ENCODE data around the gene CCDC182.

The CCDC182 gene

DNA sequence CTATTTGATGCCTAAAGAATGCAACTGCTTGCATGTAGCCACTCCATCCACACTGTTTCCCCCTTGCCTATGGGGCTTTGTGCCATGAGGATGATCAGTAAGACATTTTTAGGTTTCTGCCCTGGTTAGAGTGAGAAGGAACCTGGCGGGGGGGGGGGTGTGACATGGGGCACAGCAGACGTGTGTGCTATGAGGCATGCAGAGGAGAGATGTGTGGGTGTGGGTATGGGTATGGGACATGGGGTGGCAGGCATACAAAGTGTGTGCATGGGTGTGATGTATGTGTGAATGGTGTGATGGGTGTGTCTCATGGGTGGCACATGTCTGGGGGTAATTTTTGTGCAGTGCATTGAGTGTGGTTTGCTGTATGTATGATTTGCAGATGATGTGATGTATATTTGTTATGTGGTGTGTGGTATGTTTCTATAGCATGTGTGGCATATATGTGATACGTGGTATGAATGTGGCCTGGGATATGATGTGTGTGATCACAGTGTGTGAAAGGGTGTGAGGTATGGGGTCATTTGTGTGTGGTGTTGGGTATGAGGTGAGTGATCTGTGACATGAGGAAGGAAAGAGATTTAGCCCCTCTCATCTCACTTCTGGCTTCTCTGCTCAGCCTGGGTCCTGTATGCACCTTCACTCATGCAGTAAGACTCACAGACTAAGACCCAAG lies 14.9 kb downstream of the CCDC182 start:
- in situ Hi-C loops (cut with MboI; ENCODE audit: low sequenced_read_pairs) = no loop called here

- in situ Hi-C loops (cut with MboI; ENCODE audit: low sequenced_read_pairs) = no loop called here
These were observed 17.4 kb downstream of the CCDC182 start for GRCh38 chr17:57727630-57728175.

DNA sequence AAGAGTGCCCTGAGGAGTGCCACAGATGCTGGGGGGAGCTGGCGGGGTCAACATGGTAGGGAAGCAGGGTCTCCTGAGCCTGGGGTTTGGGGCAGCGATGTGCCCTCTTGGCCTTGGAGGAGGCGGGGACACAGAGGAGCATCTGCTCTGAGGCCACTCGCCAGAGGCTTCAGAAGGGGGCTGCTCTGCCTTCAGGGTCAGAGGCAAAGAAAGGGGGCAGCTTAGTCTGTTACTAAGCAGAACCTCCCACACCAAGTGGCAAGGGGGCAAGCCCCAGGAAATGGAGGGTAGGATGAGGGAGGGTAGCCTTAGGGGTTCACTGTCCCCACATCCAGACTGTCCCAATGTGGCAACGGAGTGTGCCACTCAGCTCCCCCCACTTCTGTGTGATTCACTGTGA lies 18.3 kb downstream of the CCDC182 start:
- in situ Hi-C loops (cut with MboI; ENCODE audit: low sequenced_read_pairs) = no loop called here

- in situ Hi-C loops (cut with MboI; ENCODE audit: low sequenced_read_pairs) = no loop called here
These were observed 18.8 kb downstream of the CCDC182 start for GRCh38 chr17:57726213-57726790.

- in situ Hi-C loops (cut with MboI; ENCODE audit: low sequenced_read_pairs) = no loop called here
These were observed 20.4 kb downstream of the CCDC182 start for GRCh38 chr17:57724729-57725125.

- in situ Hi-C loops (cut with MboI; ENCODE audit: low sequenced_read_pairs) = no loop called here
These were observed 20.9 kb downstream of the CCDC182 start for GRCh38 chr17:57724026-57724728.

DNA sequence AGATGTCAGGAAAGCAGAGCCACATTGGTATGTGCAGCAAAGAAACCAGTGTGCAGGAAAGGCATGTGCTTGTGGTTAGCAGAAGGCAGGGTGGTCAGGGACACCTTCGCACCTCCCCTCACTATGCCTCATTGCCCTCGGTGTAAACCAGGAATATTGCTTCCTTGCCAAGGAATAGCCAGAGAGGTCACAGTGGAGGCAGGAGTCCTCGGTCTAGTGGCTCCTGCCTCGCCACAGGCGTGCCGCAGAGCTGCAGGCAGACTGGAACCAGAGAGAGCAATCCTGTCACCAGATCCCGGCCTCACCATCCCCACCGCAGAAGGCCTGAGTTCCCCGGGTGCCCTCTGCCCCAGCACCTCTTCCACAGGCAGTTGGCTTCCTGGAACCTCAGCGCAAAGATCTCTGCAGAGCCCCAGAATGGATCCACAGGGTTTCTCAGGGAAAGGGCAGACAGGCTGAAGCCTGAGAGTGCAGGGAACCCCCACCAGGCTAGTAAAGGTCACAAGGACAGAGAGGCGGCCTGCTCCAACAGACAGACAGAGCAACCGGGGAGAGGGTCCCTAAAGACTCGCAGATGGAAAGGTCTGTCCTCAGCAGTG lies 21.6 kb downstream of the CCDC182 start:
- in situ Hi-C loops (cut with MboI; ENCODE audit: low sequenced_read_pairs) = no loop called here

GRCh38 chr17:57722704-57723043 lies 22.4 kb downstream of the CCDC182 start:
- in situ Hi-C loops (cut with MboI; ENCODE audit: low sequenced_read_pairs) = no loop called here

GRCh38 chr17:57721967-57722703 lies 23.0 kb downstream of the CCDC182 start:
- in situ Hi-C loops (cut with MboI; ENCODE audit: low sequenced_read_pairs) = no loop called here

DNA sequence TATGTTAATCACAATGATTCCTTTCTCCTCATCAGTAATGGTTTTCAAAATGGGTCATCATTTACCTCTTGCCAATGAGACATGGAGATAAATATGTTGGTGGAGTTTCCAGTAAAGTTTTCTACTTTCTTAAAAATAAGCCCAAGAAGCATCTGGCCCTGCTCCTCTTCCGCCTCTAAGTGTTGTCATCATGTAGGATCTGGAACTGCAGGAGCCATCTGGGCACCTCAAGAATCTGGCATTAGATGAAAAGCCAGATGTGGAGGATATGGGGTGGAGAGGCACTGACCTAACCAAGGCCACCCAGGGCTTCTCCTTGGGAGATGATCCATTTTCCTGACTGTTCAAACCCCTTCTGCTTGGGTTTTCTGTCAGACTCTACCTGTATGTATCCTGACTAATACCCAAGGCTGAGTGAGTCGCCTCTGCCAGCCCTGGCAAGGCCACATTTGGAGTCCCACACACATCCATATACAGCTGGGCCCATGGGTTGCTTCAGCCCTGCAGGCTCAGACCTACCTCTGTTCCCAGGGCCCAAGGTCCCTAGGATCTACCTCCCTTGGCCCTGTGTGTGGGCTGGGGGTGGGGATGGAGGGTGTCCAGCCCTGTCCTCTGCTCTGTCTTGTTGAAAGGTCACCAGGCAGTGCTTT lies 24.6 kb downstream of the CCDC182 start:
- in situ Hi-C loops (cut with MboI; ENCODE audit: low sequenced_read_pairs) = no loop called here

DNA sequence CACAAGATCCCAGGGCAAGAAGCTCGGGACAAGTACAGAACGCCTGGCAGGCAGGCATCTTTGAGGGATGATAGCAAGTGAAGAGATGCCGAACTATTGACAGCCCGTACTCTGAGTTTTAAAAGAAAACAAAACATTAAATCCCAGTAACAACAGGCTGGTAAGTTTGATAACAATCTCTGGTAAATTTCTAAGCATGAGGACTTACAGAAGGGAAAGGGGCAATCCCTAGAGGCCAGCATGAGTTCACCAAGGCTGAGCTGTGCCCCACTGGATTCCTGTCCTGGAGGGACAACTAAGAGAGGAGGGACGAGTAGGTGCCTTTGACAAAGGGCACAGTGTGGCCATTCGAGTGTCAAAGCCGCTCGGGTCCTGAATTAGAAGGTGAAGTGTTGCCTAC lies 26.2 kb downstream of the CCDC182 start:
- in situ Hi-C loops (cut with MboI; ENCODE audit: low sequenced_read_pairs) = no loop called here

DNA sequence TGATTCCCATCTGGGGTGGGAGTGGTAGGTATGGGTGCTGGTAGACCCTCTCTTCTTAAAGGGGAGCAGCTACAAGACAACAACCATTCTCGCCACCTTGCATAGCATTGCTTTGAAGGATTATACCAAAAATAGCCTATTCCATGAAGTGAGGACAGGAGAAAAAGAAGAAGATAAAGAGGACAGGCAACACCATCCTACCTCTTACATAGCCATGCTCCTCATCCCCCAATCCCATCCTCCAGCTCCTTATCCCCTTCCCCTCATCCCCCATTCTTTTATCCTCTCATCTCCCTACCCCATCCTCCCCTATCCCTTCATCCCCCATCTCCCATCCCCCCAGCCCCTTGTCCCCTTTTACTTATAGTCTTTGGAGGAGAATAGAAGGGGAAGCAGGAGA lies 29.1 kb downstream of the CCDC182 start:
- in situ Hi-C loops (cut with MboI; ENCODE audit: low sequenced_read_pairs) = no loop called here

- in situ Hi-C loops (cut with MboI; ENCODE audit: low sequenced_read_pairs) = no loop called here
These were observed 30.4 kb downstream of the CCDC182 start for GRCh38 chr17:57714665-57715180.

DNA sequence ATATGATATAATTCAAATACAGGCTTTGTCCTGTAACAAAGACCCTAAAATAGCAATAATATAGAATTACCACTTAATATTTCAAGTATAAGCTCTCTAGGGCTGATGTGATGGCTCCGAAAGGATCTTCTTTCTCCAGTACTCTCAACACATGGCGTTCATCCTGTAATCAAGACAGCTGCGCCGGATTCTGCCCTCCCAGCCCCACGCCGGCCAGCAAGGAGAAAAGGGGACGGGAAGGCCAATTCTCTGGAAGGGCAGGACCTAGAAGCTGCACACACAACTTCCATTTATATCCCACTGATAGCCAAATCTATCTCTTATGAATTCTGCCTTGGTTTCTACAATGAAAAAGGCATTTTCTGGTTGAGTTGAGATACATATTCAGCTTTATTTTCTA lies 32.0 kb downstream of the CCDC182 start:
- in situ Hi-C loops (cut with MboI; ENCODE audit: low sequenced_read_pairs) = no loop called here

GRCh38 chr17:57708410-57708809 lies 36.7 kb downstream of the CCDC182 start:
- in situ Hi-C loops (cut with MboI; ENCODE audit: low sequenced_read_pairs) = no loop called here

DNA sequence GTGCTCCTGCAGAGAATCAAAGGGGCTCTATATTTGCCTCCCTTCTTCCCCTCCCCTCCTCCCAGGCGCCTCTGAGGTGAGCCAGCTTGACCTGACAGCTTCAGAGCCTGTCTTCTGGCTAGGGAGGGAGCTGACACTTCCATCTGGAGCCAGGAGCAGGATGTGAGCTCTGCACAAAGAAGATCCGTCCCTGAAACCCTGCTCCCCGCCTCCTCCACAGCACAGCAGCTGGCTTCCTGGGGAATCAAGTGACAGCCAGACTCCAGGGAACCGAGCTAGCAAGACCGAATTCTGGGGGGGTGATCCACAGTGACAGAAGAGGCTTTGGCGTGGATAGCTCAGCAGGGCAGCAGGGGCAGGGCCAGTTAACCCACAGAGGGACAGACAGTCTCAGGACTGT lies 37.2 kb downstream of the CCDC182 start:
- in situ Hi-C loops (cut with MboI; ENCODE audit: low sequenced_read_pairs) = no loop called here

GRCh38 chr17:57706761-57707160 lies 38.3 kb downstream of the CCDC182 start:
- in situ Hi-C loops (cut with MboI; ENCODE audit: low sequenced_read_pairs) = no loop called here

DNA sequence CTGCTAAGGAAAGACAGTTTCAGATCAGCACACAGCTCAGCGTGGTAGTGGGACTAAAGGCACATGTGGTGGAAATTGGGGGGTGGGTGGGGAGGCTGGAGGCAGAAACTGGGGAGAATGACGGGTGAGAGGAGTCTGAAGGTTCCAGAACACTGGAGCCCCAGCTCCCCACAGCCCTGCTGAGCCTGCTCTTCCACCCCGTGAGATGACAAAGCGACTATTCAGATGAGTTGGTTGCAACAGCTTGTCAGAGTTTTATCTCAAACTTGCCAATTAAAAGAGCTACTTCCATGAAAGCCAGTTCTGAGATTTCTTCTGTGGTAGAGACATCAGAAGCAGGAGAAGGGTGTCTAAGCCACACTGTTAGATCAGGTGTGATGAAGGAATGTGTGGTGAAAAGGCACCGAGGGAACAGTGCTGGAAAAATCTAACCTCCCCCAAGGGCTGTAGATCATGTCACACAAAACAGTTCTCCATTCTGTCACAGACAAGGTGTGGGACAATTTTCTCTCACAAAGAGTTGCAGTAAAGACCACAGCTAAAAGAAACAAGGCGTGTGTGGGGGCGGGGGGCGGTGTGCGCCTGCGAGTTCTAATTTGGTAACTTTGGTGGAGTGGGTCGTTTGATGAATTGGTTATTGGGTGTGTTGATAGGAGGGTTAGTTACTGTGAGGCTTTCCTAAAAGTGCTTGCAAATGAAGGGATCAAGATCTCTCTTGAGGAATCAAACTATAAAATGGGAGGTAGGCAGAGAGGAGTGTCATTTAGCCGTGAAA lies 39.0 kb downstream of the CCDC182 start:
- in situ Hi-C loops (cut with MboI; ENCODE audit: low sequenced_read_pairs) = no loop called here

DNA sequence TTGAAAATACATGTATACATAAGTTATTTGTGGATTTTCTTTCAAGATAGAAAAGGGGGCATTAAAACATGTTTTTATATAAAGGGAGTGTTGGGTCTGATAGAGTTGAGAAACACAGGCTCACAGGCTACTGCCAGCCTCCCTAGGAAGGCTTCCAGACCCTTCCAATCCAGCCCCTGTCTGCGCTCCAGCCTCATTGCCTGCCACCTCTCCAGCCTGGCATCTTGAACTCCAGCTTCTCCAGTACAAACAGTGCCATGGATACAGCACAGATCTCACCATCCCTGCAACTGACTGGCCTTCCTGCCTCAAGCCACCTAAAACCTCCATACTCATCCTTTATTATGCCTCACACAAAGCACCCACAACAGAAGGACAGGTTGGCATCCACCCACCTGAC lies 40.7 kb downstream of the CCDC182 start:
- in situ Hi-C loops (cut with MboI; ENCODE audit: low sequenced_read_pairs) = no loop called here

DNA sequence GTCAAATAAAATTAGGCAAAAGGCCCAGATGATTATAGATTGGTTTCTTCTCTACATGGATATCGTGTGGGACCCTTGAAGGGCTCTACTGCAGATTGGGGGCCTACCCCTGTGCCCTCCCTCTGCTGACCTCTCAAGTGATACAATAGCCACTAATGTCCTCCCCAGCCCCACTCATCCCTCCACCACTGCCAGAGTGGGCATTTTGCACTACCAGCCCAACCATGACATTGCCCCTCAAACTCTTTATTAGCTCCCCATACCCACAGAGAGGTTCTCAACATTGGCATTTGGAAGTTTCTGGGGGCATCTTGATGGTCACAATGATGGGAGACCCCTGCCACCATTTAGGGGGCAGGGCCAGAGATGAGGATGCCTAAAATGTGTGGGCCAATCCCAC lies 41.8 kb downstream of the CCDC182 start:
- in situ Hi-C loops (cut with MboI; ENCODE audit: low sequenced_read_pairs) = no loop called here
